ENCODE data around the gene NAA15.
"Not testable (repeated sequence)": the region's sequence is repeated elsewhere in the genome, so short reads cannot be mapped to it uniquely, and the experiment has no call there.

Gene NAA15

DNA sequence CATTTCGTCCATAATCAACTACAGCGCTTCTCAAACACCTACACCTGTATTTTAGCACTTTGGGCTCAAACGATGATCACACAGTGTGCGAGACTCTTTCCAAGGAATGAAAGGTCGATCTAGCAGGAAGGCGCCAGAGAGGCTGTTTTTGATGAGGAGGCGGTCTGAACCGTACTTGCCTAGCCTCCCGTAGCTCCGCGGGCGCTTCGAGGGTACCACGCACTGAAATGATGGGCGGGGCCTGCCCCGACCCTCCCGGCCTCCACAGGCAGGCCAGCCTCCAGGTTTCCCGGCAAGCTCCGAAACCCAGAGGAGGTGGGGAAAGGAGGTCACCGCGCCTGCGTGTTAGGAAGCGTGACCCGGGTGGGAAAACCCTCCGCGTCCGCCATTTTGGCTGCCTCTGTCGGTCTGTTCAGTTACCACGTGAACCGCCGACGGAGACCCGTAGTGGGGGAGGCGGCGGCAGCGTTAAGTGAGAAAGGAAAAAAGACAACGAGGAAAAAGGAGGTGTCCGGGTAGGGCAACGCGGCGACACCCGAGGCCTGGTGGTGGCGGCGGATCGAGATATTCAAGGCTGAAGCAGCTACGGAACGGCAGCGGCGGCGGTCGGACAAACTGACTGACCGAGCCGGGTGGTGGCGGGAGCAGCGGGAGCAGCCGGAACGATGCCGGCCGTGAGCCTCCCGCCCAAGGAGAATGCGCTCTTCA is at the start of gene NAA15:
NAA15 (plus strand) TSS at position 393 of the 708 bp plus-strand sequence; CDS start at position 666, 273 bp downstream.
- peak within 1 kb of the TSS; percentile 94 for H3K9ac ChIP-seq (ENCODE audit: low read length)
- H3K27me3 ChIP-seq (ENCODE audit: control insufficient read depth in 1 of 2, insufficient read depth in 2 of 2, low read length in 2 of 2), result no peaks in the 10 kb centered on the region
- H3K4me1 ChIP-seq (ENCODE audit: insufficient read depth, low read length), result peaks cover 32% of the 10 kb centered on the region
- peak within 1 kb of the TSS; percentile 73 to 97 for H3K4me3 ChIP-seq (ENCODE audit: low read depth in 1 of 2, low read length in 2 of 2)
- peak within 1 kb of the TSS; percentile 96 for H3K27ac ChIP-seq (ENCODE audit: low read depth, low read length)
- H3K36me3 ChIP-seq (ENCODE audit: insufficient read depth, low read length), result no peaks in the 10 kb centered on the region
- no peaks in the 10 kb centered on the region for H3K9me3 ChIP-seq (ENCODE audit: low read length)

GRCh38 chr4:139253046-139253445 is 48.3 kb upstream of the NAA15 start:
- no peaks in the 10 kb centered on the region for H3K36me3 ChIP-seq (ENCODE audit: insufficient read depth, low read length)
- H3K27me3 ChIP-seq (ENCODE audit: control insufficient read depth in 1 of 2, insufficient read depth in 2 of 2, low read length in 2 of 2), result no peaks in the 10 kb centered on the region
- H3K27ac ChIP-seq (ENCODE audit: low read depth, low read length), result no peak overlapping the region

GRCh38 chr4:139253713-139254112 is 47.6 kb upstream of the NAA15 start:
- no peaks in the 10 kb centered on the region for H3K36me3 ChIP-seq (ENCODE audit: insufficient read depth, low read length)
- H3K27me3 ChIP-seq (ENCODE audit: control insufficient read depth in 1 of 2, insufficient read depth in 2 of 2, low read length in 2 of 2), result no peaks in the 10 kb centered on the region
- H3K4me3 ChIP-seq (ENCODE audit: low read depth in 1 of 2, low read length in 2 of 2), result no peak overlapping the region
- no peak overlapping the region for H3K9ac ChIP-seq (ENCODE audit: low read length)
- no peaks in the 10 kb centered on the region for H3K4me1 ChIP-seq (ENCODE audit: insufficient read depth, low read length)
- no peaks in the 10 kb centered on the region for H3K9me3 ChIP-seq (ENCODE audit: low read length)
- no peak overlapping the region for H3K27ac ChIP-seq (ENCODE audit: low read depth, low read length)

More at GRCh38 chr4:139253046-139253445, 48.3 kb upstream of the NAA15 start:
- Histone ChIP-seq H3K4me1 (ENCODE audit: insufficient read depth, low read length) (peaks cover 1% of the 10 kb centered on the region), H3K9me3 (ENCODE audit: low read length) (no peaks in the 10 kb centered on the region), H3K4me3 (ENCODE audit: low read depth in 1 of 2, low read length in 2 of 2) (no peak overlapping the region), H3K9ac (ENCODE audit: low read length) (no peak overlapping the region)

DNA sequence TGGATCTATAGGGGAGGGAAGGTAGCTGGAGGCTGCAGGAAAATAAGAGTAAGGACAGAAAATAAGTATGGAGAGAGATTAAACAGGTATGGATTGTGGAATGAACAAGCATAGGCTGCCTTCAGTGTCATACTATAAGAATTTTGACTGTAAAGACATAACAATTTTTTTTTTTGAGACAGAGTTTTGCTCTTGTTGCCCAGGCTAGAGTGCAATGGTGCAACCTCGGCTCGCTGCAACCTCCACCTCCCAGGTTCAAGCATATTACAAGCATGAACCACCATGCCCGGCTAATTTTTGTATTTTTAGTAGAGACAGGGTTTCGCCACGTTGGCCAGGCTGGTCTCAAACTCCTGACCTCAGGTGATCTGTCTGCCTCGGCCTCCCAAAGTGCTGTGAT is 45.7 kb upstream of the NAA15 start:
- not testable (repeated sequence) for H3K9me3 ChIP-seq (ENCODE audit: low read length); H3K9ac ChIP-seq (ENCODE audit: low read length); H3K4me1 ChIP-seq (ENCODE audit: insufficient read depth, low read length); H3K27me3 ChIP-seq (ENCODE audit: control insufficient read depth in 1 of 2, insufficient read depth in 2 of 2, low read length in 2 of 2); H3K27ac ChIP-seq (ENCODE audit: low read depth, low read length); H3K36me3 ChIP-seq (ENCODE audit: insufficient read depth, low read length); H3K4me3 ChIP-seq (ENCODE audit: low read depth in 1 of 2, low read length in 2 of 2)

DNA sequence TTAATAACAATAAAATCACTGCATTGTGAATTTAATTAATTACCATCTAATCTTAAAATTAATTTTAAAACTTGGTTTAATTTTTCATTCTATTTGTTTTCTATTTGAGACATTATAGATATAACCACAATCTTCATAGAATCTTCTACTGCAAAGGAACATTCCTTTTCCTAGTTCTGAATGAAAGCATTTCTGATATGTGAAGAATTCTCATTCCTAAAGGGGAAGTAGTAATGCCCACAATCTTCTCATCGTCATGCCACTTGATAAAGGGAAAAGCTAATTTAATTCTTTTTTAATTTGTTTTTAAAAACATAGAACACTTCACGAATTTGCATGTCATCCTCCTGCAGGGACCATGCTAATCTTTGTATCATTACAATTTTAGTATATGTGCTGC is 45.0 kb upstream of the NAA15 start:
- Histone ChIP-seq H3K27ac (ENCODE audit: low read depth, low read length) (no peak overlapping the region), H3K4me3 (ENCODE audit: low read depth in 1 of 2, low read length in 2 of 2) (no peak overlapping the region), H3K9ac (ENCODE audit: low read length) (no peak overlapping the region), H3K27me3 (ENCODE audit: control insufficient read depth in 1 of 2, insufficient read depth in 2 of 2, low read length in 2 of 2) (no peaks in the 10 kb centered on the region), H3K9me3 (ENCODE audit: low read length) (no peaks in the 10 kb centered on the region), H3K4me1 (ENCODE audit: insufficient read depth, low read length) (no peaks in the 10 kb centered on the region), H3K36me3 (ENCODE audit: insufficient read depth, low read length) (no peaks in the 10 kb centered on the region)

- peaks cover 5% of the 10 kb centered on the region for H3K4me1 ChIP-seq (ENCODE audit: insufficient read depth, low read length)
- no peaks in the 10 kb centered on the region for H3K36me3 ChIP-seq (ENCODE audit: insufficient read depth, low read length)
- no peaks in the 10 kb centered on the region for H3K9me3 ChIP-seq (ENCODE audit: low read length)
- no peaks in the 10 kb centered on the region for H3K27me3 ChIP-seq (ENCODE audit: control insufficient read depth in 1 of 2, insufficient read depth in 2 of 2, low read length in 2 of 2)
- H3K9ac ChIP-seq (ENCODE audit: low read length), result no peak overlapping the region
- H3K4me3 ChIP-seq (ENCODE audit: low read depth in 1 of 2, low read length in 2 of 2), result no peak overlapping the region
- no peak overlapping the region for H3K27ac ChIP-seq (ENCODE audit: low read depth, low read length)
These were observed 35.7 kb upstream of the NAA15 start for GRCh38 chr4:139265654-139266053.

GRCh38 chr4:139266208-139266582 is 35.1 kb upstream of the NAA15 start:
- Histone ChIP-seq H3K4me3 (ENCODE audit: low read depth in 1 of 2, low read length in 2 of 2) (peak overlapping the region; percentile 38 to 55), H3K27ac (ENCODE audit: low read depth, low read length) (no peak overlapping the region), H3K9ac (ENCODE audit: low read length) (peak overlapping the region; percentile 27)

GRCh38 chr4:139266583-139267257 is 34.6 kb upstream of the NAA15 start:
- Histone ChIP-seq H3K27ac (ENCODE audit: low read depth, low read length) (peak overlapping the region; percentile 2), H3K4me3 (ENCODE audit: low read depth in 1 of 2, low read length in 2 of 2) (peak overlapping the region; percentile 38 to 55)

More at GRCh38 chr4:139266208-139266582, 35.1 kb upstream of the NAA15 start:
- no peaks in the 10 kb centered on the region for H3K36me3 ChIP-seq (ENCODE audit: insufficient read depth, low read length)
- H3K9me3 ChIP-seq (ENCODE audit: low read length), result no peaks in the 10 kb centered on the region
- no peaks in the 10 kb centered on the region for H3K27me3 ChIP-seq (ENCODE audit: control insufficient read depth in 1 of 2, insufficient read depth in 2 of 2, low read length in 2 of 2)
- peaks cover 5% of the 10 kb centered on the region for H3K4me1 ChIP-seq (ENCODE audit: insufficient read depth, low read length)

DNA sequence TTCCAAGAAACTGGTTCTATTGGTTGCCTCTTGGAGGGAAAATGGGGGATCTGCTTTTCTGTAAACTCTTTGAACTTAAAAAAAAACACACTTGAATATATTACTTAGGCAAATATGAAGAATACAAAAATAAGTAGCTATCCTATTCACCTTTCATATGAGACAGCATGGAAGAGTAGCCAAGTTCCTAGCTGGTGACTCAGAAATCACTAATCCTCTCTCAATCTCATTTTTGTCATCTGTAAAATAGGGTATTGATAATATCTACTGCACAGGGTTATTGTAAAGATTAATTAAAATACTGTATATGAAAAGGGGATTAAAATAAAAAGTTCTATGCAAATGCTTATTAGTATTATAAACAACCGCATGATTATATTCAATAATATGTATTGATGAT is 34.0 kb upstream of the NAA15 start:
- Histone ChIP-seq H3K36me3 (ENCODE audit: insufficient read depth, low read length) (no peaks in the 10 kb centered on the region), H3K4me1 (ENCODE audit: insufficient read depth, low read length) (peaks cover 5% of the 10 kb centered on the region), H3K27ac (ENCODE audit: low read depth, low read length) (peak overlapping the region; percentile 2), H3K4me3 (ENCODE audit: low read depth in 1 of 2, low read length in 2 of 2) (peak overlapping the region in 1 of 2 donors; percentile 55), H3K9me3 (ENCODE audit: low read length) (no peaks in the 10 kb centered on the region), H3K27me3 (ENCODE audit: control insufficient read depth in 1 of 2, insufficient read depth in 2 of 2, low read length in 2 of 2) (no peaks in the 10 kb centered on the region), H3K9ac (ENCODE audit: low read length) (no peak overlapping the region)

More at GRCh38 chr4:139266583-139267257, 34.6 kb upstream of the NAA15 start:
- peak overlapping the region; percentile 27 for H3K9ac ChIP-seq (ENCODE audit: low read length)
- H3K27me3 ChIP-seq (ENCODE audit: control insufficient read depth in 1 of 2, insufficient read depth in 2 of 2, low read length in 2 of 2), result no peaks in the 10 kb centered on the region
- H3K9me3 ChIP-seq (ENCODE audit: low read length), result no peaks in the 10 kb centered on the region
- H3K4me1 ChIP-seq (ENCODE audit: insufficient read depth, low read length), result peaks cover 5% of the 10 kb centered on the region
- no peaks in the 10 kb centered on the region for H3K36me3 ChIP-seq (ENCODE audit: insufficient read depth, low read length)

DNA sequence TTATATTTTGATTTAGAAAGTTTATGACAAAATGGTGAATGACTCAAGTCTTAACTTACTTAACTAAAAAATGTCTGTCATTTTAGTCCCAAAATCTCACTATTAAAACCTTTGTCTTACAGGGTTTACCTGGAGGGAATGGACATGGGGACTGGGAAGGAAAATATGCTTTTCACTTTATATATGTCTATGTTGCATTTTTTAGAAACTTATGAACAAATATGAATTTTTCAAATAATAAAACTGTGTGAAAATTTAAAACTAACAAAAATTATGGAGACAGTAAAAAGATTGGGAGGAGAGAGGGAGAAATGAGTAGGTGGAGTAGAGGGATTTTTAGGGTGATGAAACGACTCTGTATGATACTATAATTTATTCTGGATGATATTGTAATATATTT is 27.5 kb upstream of the NAA15 start:
- Histone ChIP-seq H3K4me3 (ENCODE audit: low read depth in 1 of 2, low read length in 2 of 2) (no peak overlapping the region), H3K36me3 (ENCODE audit: insufficient read depth, low read length) (no peaks in the 10 kb centered on the region)

GRCh38 chr4:139274790-139275189 is 26.5 kb upstream of the NAA15 start:
- no peak overlapping the region for H3K9ac ChIP-seq (ENCODE audit: low read length)
- H3K4me3 ChIP-seq (ENCODE audit: low read depth in 1 of 2, low read length in 2 of 2), result no peak overlapping the region
- peaks cover 0 to 5% of the 10 kb centered on the region in 2 donors for H3K27me3 ChIP-seq (ENCODE audit: control insufficient read depth in 1 of 2, insufficient read depth in 2 of 2, low read length in 2 of 2)
- no peaks in the 10 kb centered on the region for H3K9me3 ChIP-seq (ENCODE audit: low read length)
- no peaks in the 10 kb centered on the region for H3K36me3 ChIP-seq (ENCODE audit: insufficient read depth, low read length)
- H3K4me1 ChIP-seq (ENCODE audit: insufficient read depth, low read length), result peaks cover 5% of the 10 kb centered on the region
- H3K27ac ChIP-seq (ENCODE audit: low read depth, low read length), result no peak overlapping the region

More for the DNA sequence above, 27.5 kb upstream of the NAA15 start:
- Histone ChIP-seq H3K27me3 (ENCODE audit: control insufficient read depth in 1 of 2, insufficient read depth in 2 of 2, low read length in 2 of 2) (peaks cover 0 to 4% of the 10 kb centered on the region in 2 donors), H3K9me3 (ENCODE audit: low read length) (no peaks in the 10 kb centered on the region), H3K9ac (ENCODE audit: low read length) (no peak overlapping the region), H3K27ac (ENCODE audit: low read depth, low read length) (no peak overlapping the region), H3K4me1 (ENCODE audit: insufficient read depth, low read length) (no peaks in the 10 kb centered on the region)
